Ovary (tissue), 9 donors: ENCODE results near the gene ANK2. TPM values are rescaled to one million over a fixed set of nuclear protein-coding genes. Genes with fewer than 3 reads are reported as not detected.

Source experiments
- DNase-seq, 5 donors: peaks; one replicate each; pipeline ENCODE4 v3.0.0-alpha.2; 2019 to 2020
- H3K27ac ChIP-seq, 2 donors: fragments of 200-600 bp; one replicate each; pipeline versions ENCODE4 v1.5.1 to v1.8.0; 2019 to 2022
- H3K27me3 ChIP-seq: fragments of 200-600 bp; one replicate; pipeline ENCODE4 v1.8.0; 2022
- H3K36me3 ChIP-seq: fragments of 200-600 bp; sonication (generic); one replicate; pipeline ENCODE4 v1.5.1; 2019
- H3K4me1 ChIP-seq: one replicate; pipeline ENCODE4 v1.8.1; 2013; ENCODE audit warnings: mild to moderate bottlenecking, moderate library complexity; ENCODE audit not compliant: insufficient read depth
- H3K4me3 ChIP-seq: fragments of 200-600 bp; sonication (generic); one replicate; pipeline ENCODE4 v1.5.1; 2017
- H3K9me3 ChIP-seq, 2 donors: fragments of 200-600 bp in 1 of 2; sonication (generic) in 1 of 2; one replicate each; pipeline versions ENCODE4 v1.5.1 to v1.8.1; 2013 to 2019; ENCODE audit warnings: mild to moderate bottlenecking in 1 of 2, moderate library complexity in 1 of 2
- CTCF ChIP-seq, 3 donors: fragments of 450-650 bp in 2 of 3; fragments of 200-600 bp in 1 of 3; IDR thresholded peaks; one replicate each; pipeline versions ENCODE4 v1.5.1 to v1.8.0; 2016 to 2022; ENCODE audit warnings: antibody characterized with exemption in 3 of 3, mild to moderate bottlenecking in 1 of 3
- EP300 ChIP-seq: sonication (generic); formaldehyde crosslinking; IDR thresholded peaks from one replicate; pipeline ENCODE4 v1.6.1; 2017; ENCODE audit warnings: antibody characterized with exemption
- POLR2A ChIP-seq: fragments of 450-650 bp; IDR thresholded peaks from one replicate; pipeline ENCODE4 v1.6.1; 2017; ENCODE audit warnings: antibody characterized with exemption, mild to moderate bottlenecking, moderate library complexity
- WGBS, 3 donors: extraction: QIAGEN DNeasy Blood & Tissue Kit in 1 of 3; methylation state at CpG; one replicate each; pipeline versions ENCODE4 v1.1.5 to v1.1.7; 2013 to 2017; 5-methylcytosine and 5-hydroxymethylcytosine counted together
- intact Hi-C, 4 donors: fragments of 100-400 bp; cut with DNase I; formaldehyde crosslinking; loops; one replicate each; pipeline versions ENCODE4 v1.11.0 to v1.15.1; 2022 to 2023
- polyA plus RNA-seq, 2 donors: library from polyadenylated mRNA; stranded (reverse); fragments of 200-250 nt in 1 of 2; fragments of 350-450 nt in 1 of 2; fragmentation: Illumina TruSeq in 1 of 2; extraction: RNeasy Lipid Tissue Mini Kit (QIAGEN cat#74804) in 1 of 2; gene quantifications; one replicate each; pipeline ENCODE4 v1.2.3, GENCODE V29; 2013 to 2014
- total RNA-seq, 7 donors: library from RNA; depleted of rRNA in 2 of 7; stranded (reverse); fragments of >200 nt in 2 of 7; fragmentation: NEBNext Ultra II Directional in 3 of 7; extraction: Animal tissue kit (Norgen Biotek cat#: 25700) in 3 of 7; gene quantifications; one replicate each; pipeline versions ENCODE4 v1.1.0 to v1.2.4, GENCODE V29; 2016 to 2023
- donor health status: DM: no; HTN: no; CAD: no; lungs with moderate emphysema.
- donor health status: DM: no; HTN: no; CAD: no.
- donor health status: Bipolar disorder and iron deficiency.
- donor health status: DM: yes; HTN: yes; CAD: no.
- donor health status: DM: no; HTN: no; CAD: no.
- donor health status: DM: yes; HTN: yes; CAD: no.

Gene ANK2
- total and polyA plus RNA-seq, 9 donors = 26.4 to 120 (median 66.9) TPM

- TF ChIP-seq EP300 (no peak), CTCF (IDR thresholded peaks at IDR 0.05) (no peak), POLR2A (no peak)
- 61 to 69% (median 62%) methylated on average over 5 of the region's 5 CpGs for WGBS, 3 donors
- intact Hi-C loops = no loop called here
- Histone ChIP-seq H3K36me3 (no peaks in the 10 kb centered on the region), H3K27me3 (no peaks in the 10 kb centered on the region), H3K4me3 (no peak overlapping the region), H3K4me1 (peaks cover 2% of the 10 kb centered on the region), H3K27ac (no peak overlapping the region), H3K9me3 (no peaks in the 10 kb centered on the region)
- no peak for DNase-seq
These were observed 42.3 kb upstream of the ANK2 start for GRCh38 chr4:113007151-113007550.

DNA sequence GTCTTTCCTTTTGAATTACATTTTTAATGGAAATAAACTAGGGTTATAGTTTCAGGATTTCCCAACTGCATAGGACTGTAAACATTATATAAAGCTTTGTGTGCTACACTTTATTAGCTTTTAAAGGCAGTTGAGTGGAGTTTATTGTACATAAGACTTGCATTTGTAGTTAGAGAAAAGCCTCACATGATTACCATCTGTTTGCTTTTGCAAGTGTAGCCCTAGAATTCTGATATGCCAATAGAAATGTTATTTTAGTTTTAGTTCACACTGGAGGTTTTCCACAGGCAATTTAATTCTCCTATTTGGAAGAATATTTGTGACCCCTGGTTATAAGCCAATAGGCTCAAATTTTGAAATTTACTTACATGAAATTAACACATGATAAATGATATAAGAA, 41.3 kb upstream of the ANK2 start:
- H3K9me3 ChIP-seq = no peaks in the 10 kb centered on the region
- no peak overlapping the region for H3K27ac ChIP-seq

GRCh38 chr4:113008716-113009115, 40.7 kb upstream of the ANK2 start:
- WGBS, 3 donors = 11 to 19% (median 12%) methylated on average over 2 of the region's 2 CpGs
- no peak for DNase-seq
- Histone ChIP-seq H3K4me3 (no peak overlapping the region), H3K4me1 (peaks cover 2% of the 10 kb centered on the region), H3K36me3 (no peaks in the 10 kb centered on the region), H3K27me3 (no peaks in the 10 kb centered on the region), H3K27ac (no peak overlapping the region), H3K9me3 (no peaks in the 10 kb centered on the region)
- TF ChIP-seq POLR2A (no peak), CTCF (IDR thresholded peaks at IDR 0.05) (no peak), EP300 (no peak)
- intact Hi-C loops = no loop called here

More for the DNA sequence above, 41.3 kb upstream of the ANK2 start:
- intact Hi-C loops = no loop called here
- Histone ChIP-seq H3K4me1 (peaks cover 2% of the 10 kb centered on the region), H3K27me3 (no peaks in the 10 kb centered on the region), H3K4me3 (no peak overlapping the region), H3K36me3 (no peaks in the 10 kb centered on the region)
- DNase-seq = no peak
- TF ChIP-seq EP300 (no peak), POLR2A (no peak), CTCF (IDR thresholded peaks at IDR 0.05) (no peak)

- no peaks in the 10 kb centered on the region for H3K36me3 ChIP-seq
- H3K27me3 ChIP-seq = no peaks in the 10 kb centered on the region
- peaks cover 2% of the 10 kb centered on the region for H3K4me1 ChIP-seq
- no peaks in the 10 kb centered on the region for H3K9me3 ChIP-seq
- 40 to 61% (median 50%) methylated on average over 2 of the region's 2 CpGs for WGBS, 3 donors
- H3K27ac ChIP-seq = no peak overlapping the region
- no peak for TF ChIP-seq POLR2A
- TF ChIP-seq CTCF (IDR thresholded peaks at IDR 0.05) = no peak
- TF ChIP-seq EP300 = no peak
- no peak overlapping the region for H3K4me3 ChIP-seq
- intact Hi-C loops = no loop called here
- DNase-seq = no peak
These were observed 40.0 kb upstream of the ANK2 start for GRCh38 chr4:113009461-113009860.
